Thyroid gland (tissue), 4 donors: ENCODE data around the gene SMAD3.

Experiments used
- POLR2A ChIP-seq, 2 donors: fragments of 450-650 bp; IDR thresholded peaks; one replicate each; pipeline ENCODE4 v1.6.1; 2017; ENCODE audit warnings: antibody characterized with exemption in 2 of 2, mild to moderate bottlenecking in 2 of 2, moderate library complexity in 1 of 2
- TF ChIP-seq, protein P1 (sequence below), 6 experiments: fragments of 200-600 bp in 3 of 6; fragments of 450-650 bp in 3 of 6; sonication (generic) in 3 of 6; IDR thresholded peaks; one replicate each; pipeline ENCODE4 v1.5.1; 2016 to 2019; ENCODE audit warnings: antibody characterized with exemption in 6 of 6, mild to moderate bottlenecking in 2 of 6, inconsistent platforms in 1 of 6, moderate library complexity in 1 of 6

DNA sequence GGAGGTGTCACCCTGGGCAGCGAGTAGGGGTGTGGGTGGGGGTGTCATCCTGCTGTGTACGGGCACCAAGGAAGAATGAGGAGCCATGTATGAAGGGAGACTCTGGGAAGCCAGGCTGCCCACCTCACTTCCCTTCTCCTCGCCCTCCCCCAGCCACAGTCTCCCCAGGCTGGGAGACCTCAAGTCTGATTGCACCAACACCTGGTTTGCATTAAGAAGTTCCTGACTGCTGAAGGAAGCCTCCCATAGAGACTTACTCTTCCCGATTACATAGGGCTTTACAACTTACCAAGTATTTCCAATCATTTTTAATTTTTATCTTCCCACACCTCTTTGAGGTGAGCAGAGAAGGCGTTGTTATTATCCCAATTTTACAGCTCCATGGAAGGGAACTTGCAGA, 29.5 kb upstream of the SMAD3 start:
- TF ChIP-seq, protein P1, sequence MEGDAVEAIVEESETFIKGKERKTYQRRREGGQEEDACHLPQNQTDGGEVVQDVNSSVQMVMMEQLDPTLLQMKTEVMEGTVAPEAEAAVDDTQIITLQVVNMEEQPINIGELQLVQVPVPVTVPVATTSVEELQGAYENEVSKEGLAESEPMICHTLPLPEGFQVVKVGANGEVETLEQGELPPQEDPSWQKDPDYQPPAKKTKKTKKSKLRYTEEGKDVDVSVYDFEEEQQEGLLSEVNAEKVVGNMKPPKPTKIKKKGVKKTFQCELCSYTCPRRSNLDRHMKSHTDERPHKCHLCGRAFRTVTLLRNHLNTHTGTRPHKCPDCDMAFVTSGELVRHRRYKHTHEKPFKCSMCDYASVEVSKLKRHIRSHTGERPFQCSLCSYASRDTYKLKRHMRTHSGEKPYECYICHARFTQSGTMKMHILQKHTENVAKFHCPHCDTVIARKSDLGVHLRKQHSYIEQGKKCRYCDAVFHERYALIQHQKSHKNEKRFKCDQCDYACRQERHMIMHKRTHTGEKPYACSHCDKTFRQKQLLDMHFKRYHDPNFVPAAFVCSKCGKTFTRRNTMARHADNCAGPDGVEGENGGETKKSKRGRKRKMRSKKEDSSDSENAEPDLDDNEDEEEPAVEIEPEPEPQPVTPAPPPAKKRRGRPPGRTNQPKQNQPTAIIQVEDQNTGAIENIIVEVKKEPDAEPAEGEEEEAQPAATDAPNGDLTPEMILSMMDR (IDR thresholded peaks at IDR 0.05): no peak
- no peak for TF ChIP-seq POLR2A (IDR thresholded peaks at IDR 0.05)
